ENCODE data around the gene FGA. TPM values are rescaled to one million over a fixed set of nuclear protein-coding genes. Genes with fewer than 3 reads are reported as not detected.

Gene FGA
- total RNA-seq, 3 donors from 2014 or later, result 2.1 to 4.1 (median 3.3) TPM

GRCh38 chr4:154615211-154615610, 24.7 kb upstream of the FGA start:
- H3K4me1 Mint-ChIP-seq (ENCODE audit: low read depth), result peaks cover 7% of the 10 kb centered on the region
- H3K9me3 Mint-ChIP-seq, result no peaks in the 10 kb centered on the region
- peaks cover 3% of the 10 kb centered on the region for H3K27me3 Mint-ChIP-seq (ENCODE audit: low read depth)
- ATAC-seq (no peak), DNase-seq (no peak)
- H3K36me3 Mint-ChIP-seq (ENCODE audit: insufficient read depth), result no peaks in the 10 kb centered on the region
- H3K4me3 Mint-ChIP-seq, result no peak overlapping the region

- no peak for DNase-seq
- H3K4me3 Mint-ChIP-seq, result no peak overlapping the region
- no peaks in the 10 kb centered on the region for H3K9me3 Mint-ChIP-seq
- peaks cover 7% of the 10 kb centered on the region for H3K4me1 Mint-ChIP-seq (ENCODE audit: low read depth)
- H3K36me3 Mint-ChIP-seq (ENCODE audit: insufficient read depth), result no peaks in the 10 kb centered on the region
- peaks cover 7% of the 10 kb centered on the region for H3K27me3 Mint-ChIP-seq (ENCODE audit: low read depth)
- no peak for ATAC-seq
These were observed 23.8 kb upstream of the FGA start for GRCh38 chr4:154614306-154614705.

GRCh38 chr4:154612472-154613414, 22.2 kb upstream of the FGA start, which contains the start of gene FGG:
FGG (minus strand) TSS chr4:154612656; CDS start chr4:154612609, 47 bp downstream.
- ATAC-seq, result no peak
- peaks cover 13% of the 10 kb centered on the region for H3K27me3 Mint-ChIP-seq (ENCODE audit: low read depth)
- no peak for DNase-seq
- H3K4me3 Mint-ChIP-seq, result no peak within 1 kb of the TSS
- H3K4me1 Mint-ChIP-seq (ENCODE audit: low read depth), result peaks cover 7% of the 10 kb centered on the region
- H3K9me3 Mint-ChIP-seq, result no peaks in the 10 kb centered on the region
- H3K36me3 Mint-ChIP-seq (ENCODE audit: insufficient read depth), result no peaks in the 10 kb centered on the region

GRCh38 chr4:154611833-154612232, 21.3 kb upstream of the FGA start:
- ATAC-seq (no peak), DNase-seq (no peak)
- H3K36me3 Mint-ChIP-seq (ENCODE audit: insufficient read depth), result no peaks in the 10 kb centered on the region
- H3K4me3 Mint-ChIP-seq, result no peak overlapping the region
- H3K4me1 Mint-ChIP-seq (ENCODE audit: low read depth), result peaks cover 4% of the 10 kb centered on the region
- H3K27me3 Mint-ChIP-seq (ENCODE audit: low read depth), result peaks cover 17% of the 10 kb centered on the region
- no peaks in the 10 kb centered on the region for H3K9me3 Mint-ChIP-seq

- ATAC-seq (no peak), DNase-seq (no peak)
- Mint-ChIP-seq H3K4me1 (ENCODE audit: low read depth) (no peaks in the 10 kb centered on the region), H3K27me3 (ENCODE audit: low read depth) (peaks cover 19% of the 10 kb centered on the region), H3K4me3 (no peak overlapping the region), H3K9me3 (no peaks in the 10 kb centered on the region), H3K36me3 (ENCODE audit: insufficient read depth) (no peaks in the 10 kb centered on the region)
These were observed 20.0 kb upstream of the FGA start for GRCh38 chr4:154610582-154610981.

GRCh38 chr4:154609532-154609931, 19.0 kb upstream of the FGA start:
- no peaks in the 10 kb centered on the region for H3K9me3 Mint-ChIP-seq
- H3K27me3 Mint-ChIP-seq (ENCODE audit: low read depth), result peaks cover 21% of the 10 kb centered on the region
- no peak for ATAC-seq

GRCh38 chr4:154608361-154609252, 18.1 kb upstream of the FGA start:
- DNase-seq (no peak), ATAC-seq (no peak)
- Mint-ChIP-seq H3K4me1 (ENCODE audit: low read depth) (no peaks in the 10 kb centered on the region), H3K4me3 (no peak overlapping the region), H3K27me3 (ENCODE audit: low read depth) (peaks cover 18% of the 10 kb centered on the region), H3K9me3 (no peaks in the 10 kb centered on the region), H3K36me3 (ENCODE audit: insufficient read depth) (no peaks in the 10 kb centered on the region)

More at GRCh38 chr4:154609532-154609931, 19.0 kb upstream of the FGA start:
- DNase-seq, result no peak
- H3K36me3 Mint-ChIP-seq (ENCODE audit: insufficient read depth), result no peaks in the 10 kb centered on the region
- H3K4me1 Mint-ChIP-seq (ENCODE audit: low read depth), result no peaks in the 10 kb centered on the region
- H3K4me3 Mint-ChIP-seq, result no peak overlapping the region

GRCh38 chr4:154606728-154607723, 16.5 kb upstream of the FGA start:
- no peak overlapping the region for H3K4me3 Mint-ChIP-seq
- H3K9me3 Mint-ChIP-seq, result no peaks in the 10 kb centered on the region
- H3K36me3 Mint-ChIP-seq (ENCODE audit: insufficient read depth), result no peaks in the 10 kb centered on the region
- no peaks in the 10 kb centered on the region for H3K4me1 Mint-ChIP-seq (ENCODE audit: low read depth)
- ATAC-seq (no peak), DNase-seq (no peak)
- H3K27me3 Mint-ChIP-seq (ENCODE audit: low read depth), result peaks cover 22% of the 10 kb centered on the region

GRCh38 chr4:154604696-154605200, 14.2 kb upstream of the FGA start:
- Mint-ChIP-seq H3K4me1 (ENCODE audit: low read depth) (no peaks in the 10 kb centered on the region), H3K4me3 (no peak overlapping the region), H3K9me3 (no peaks in the 10 kb centered on the region), H3K36me3 (ENCODE audit: insufficient read depth) (no peaks in the 10 kb centered on the region), H3K27me3 (ENCODE audit: low read depth) (peaks cover 24% of the 10 kb centered on the region)
- ATAC-seq, result no peak
- DNase-seq, result no peak

- H3K4me1 Mint-ChIP-seq (ENCODE audit: low read depth), result no peaks in the 10 kb centered on the region
- DNase-seq (no peak), ATAC-seq (no peak)
- H3K36me3 Mint-ChIP-seq (ENCODE audit: insufficient read depth), result no peaks in the 10 kb centered on the region
- H3K9me3 Mint-ChIP-seq, result no peaks in the 10 kb centered on the region
- no peak overlapping the region for H3K4me3 Mint-ChIP-seq
- peaks cover 17% of the 10 kb centered on the region for H3K27me3 Mint-ChIP-seq (ENCODE audit: low read depth)
These were observed 12.7 kb upstream of the FGA start for GRCh38 chr4:154603033-154603943.

GRCh38 chr4:154602404-154603020, 12.0 kb upstream of the FGA start:
- no peaks in the 10 kb centered on the region for H3K36me3 Mint-ChIP-seq (ENCODE audit: insufficient read depth)
- peaks cover 17% of the 10 kb centered on the region for H3K27me3 Mint-ChIP-seq (ENCODE audit: low read depth)
- no peak for DNase-seq
- H3K4me1 Mint-ChIP-seq (ENCODE audit: low read depth), result no peaks in the 10 kb centered on the region
- H3K9me3 Mint-ChIP-seq, result no peaks in the 10 kb centered on the region
- no peak for ATAC-seq
- H3K4me3 Mint-ChIP-seq, result no peak overlapping the region

All from activated T-cell treated with anti-CD3 and anti-CD28 coated beads, Interleukin-2, amount 50 U/mL, for 4 hours (primary cell).